Thyroid gland (tissue), 4 donors: ENCODE results near the gene CISH. TPM values are rescaled to one million over a fixed set of nuclear protein-coding genes. Genes with fewer than 3 reads are reported as not detected.

Source experiments
- DNase-seq, 2 donors: peaks; one replicate each; pipeline ENCODE4 v3.0.0-alpha.2; 2019
- H3K27ac ChIP-seq, 3 donors: fragments of 200-600 bp; sonication (generic); 1 replicate in 2 of 3; 2 replicates in 1 of 3; pipeline ENCODE4 v1.5.1; 2016 to 2019; ENCODE audit warnings: mild to moderate bottlenecking in 1 of 3, moderate library complexity in 1 of 3
- H3K27me3 ChIP-seq: fragments of 200-600 bp; sonication (generic); one replicate; pipeline ENCODE4 v1.5.1; 2019
- H3K36me3 ChIP-seq, 2 donors: fragments of 200-600 bp; sonication (generic); one replicate each; pipeline ENCODE4 v1.5.1; 2016 to 2019
- H3K4me1 ChIP-seq, 2 donors: fragments of 200-600 bp; sonication (generic); one replicate each; pipeline ENCODE4 v1.5.1; 2017 to 2019
- H3K4me3 ChIP-seq, 3 donors: fragments of 200-600 bp; sonication (generic); replicated peaks in 1 of 3; 1 replicate in 2 of 3; 2 replicates in 1 of 3; pipeline ENCODE4 v1.5.1; 2016; ENCODE audit warnings: mild to moderate bottlenecking in 1 of 3
- H3K9me3 ChIP-seq: fragments of 200-600 bp; sonication (generic); one replicate; pipeline ENCODE4 v1.5.1; 2017
- POLR2A ChIP-seq, 2 donors: fragments of 450-650 bp; IDR thresholded peaks; one replicate each; pipeline ENCODE4 v1.6.1; 2017; ENCODE audit warnings: antibody characterized with exemption in 2 of 2, mild to moderate bottlenecking in 2 of 2, moderate library complexity in 1 of 2
- WGBS, 2 donors: methylation state at CpG; one replicate each; pipeline ENCODE4 v1.1.5; 2017; 5-methylcytosine and 5-hydroxymethylcytosine counted together
- intact Hi-C: fragments of 100-400 bp; cut with DNase I; formaldehyde crosslinking; loops from one replicate; pipeline ENCODE4 v1.15.1; 2023
- total RNA-seq, 4 donors: library from RNA; depleted of rRNA; stranded (reverse); fragments of >200 nt; gene quantifications; one replicate each; pipeline ENCODE4 v1.2.3, GENCODE V29; 2016
- TF ChIP-seq, protein P1 (sequence below), 6 experiments: fragments of 200-600 bp in 3 of 6; fragments of 450-650 bp in 3 of 6; sonication (generic) in 3 of 6; IDR thresholded peaks; one replicate each; pipeline ENCODE4 v1.5.1; 2016 to 2019; ENCODE audit warnings: antibody characterized with exemption in 6 of 6, mild to moderate bottlenecking in 2 of 6, inconsistent platforms in 1 of 6, moderate library complexity in 1 of 6

CISH gene
- total RNA-seq, 4 donors from 2014 or later: 31.0 to 78.1 (median 48.0) TPM

DNA sequence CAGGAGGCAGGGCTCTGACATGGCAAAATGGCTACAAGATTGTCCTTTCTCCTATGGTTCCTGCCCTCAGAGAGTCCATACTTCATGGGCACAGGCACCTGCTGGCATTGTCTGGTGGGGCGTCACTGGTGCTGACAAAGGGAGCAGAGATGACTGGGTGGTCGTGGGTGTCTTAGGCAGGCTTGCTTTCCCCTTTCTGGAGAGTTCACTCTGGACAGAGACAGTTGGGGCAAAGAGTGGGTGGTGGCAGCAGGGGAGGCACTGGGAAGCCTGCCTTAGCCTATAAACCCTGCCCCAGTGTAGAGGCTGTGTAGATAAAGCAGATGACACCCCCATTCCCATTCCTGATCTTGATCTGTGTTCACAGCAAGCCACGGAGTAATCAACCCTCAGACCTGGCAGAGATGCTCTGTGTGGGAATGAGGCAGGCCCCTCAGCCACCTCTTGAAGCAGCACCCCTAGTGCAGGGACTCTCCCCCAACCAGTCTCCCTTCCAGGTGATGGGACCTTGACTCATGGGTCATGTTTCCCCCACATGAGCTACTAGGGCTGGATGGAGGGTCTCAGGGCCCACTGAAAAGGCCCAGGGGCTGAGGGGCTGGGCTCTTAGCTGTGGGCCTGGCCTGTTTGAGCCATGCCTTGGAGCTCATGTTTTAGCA, 42.5 kb upstream of the CISH start:
- 80 to 82% methylated on average over 2 to 3 of the region's 3 CpGs for WGBS, 2 donors
- Histone ChIP-seq H3K36me3 (no peaks in the 10 kb centered on the region), H3K27me3 (no peaks in the 10 kb centered on the region), H3K4me1 (peaks cover 21 to 38% of the 10 kb centered on the region in 2 donors), H3K27ac (no peak overlapping the region), H3K9me3 (no peaks in the 10 kb centered on the region), H3K4me3 (no peak overlapping the region)
- no peak for TF ChIP-seq POLR2A (IDR thresholded peaks at IDR 0.05)
- TF ChIP-seq, protein P1, sequence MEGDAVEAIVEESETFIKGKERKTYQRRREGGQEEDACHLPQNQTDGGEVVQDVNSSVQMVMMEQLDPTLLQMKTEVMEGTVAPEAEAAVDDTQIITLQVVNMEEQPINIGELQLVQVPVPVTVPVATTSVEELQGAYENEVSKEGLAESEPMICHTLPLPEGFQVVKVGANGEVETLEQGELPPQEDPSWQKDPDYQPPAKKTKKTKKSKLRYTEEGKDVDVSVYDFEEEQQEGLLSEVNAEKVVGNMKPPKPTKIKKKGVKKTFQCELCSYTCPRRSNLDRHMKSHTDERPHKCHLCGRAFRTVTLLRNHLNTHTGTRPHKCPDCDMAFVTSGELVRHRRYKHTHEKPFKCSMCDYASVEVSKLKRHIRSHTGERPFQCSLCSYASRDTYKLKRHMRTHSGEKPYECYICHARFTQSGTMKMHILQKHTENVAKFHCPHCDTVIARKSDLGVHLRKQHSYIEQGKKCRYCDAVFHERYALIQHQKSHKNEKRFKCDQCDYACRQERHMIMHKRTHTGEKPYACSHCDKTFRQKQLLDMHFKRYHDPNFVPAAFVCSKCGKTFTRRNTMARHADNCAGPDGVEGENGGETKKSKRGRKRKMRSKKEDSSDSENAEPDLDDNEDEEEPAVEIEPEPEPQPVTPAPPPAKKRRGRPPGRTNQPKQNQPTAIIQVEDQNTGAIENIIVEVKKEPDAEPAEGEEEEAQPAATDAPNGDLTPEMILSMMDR (IDR thresholded peaks at IDR 0.05): no peak
- intact Hi-C loops: no loop called here
- DNase-seq: no peak

GRCh38 chr3:50652709-50653108, 41.1 kb upstream of the CISH start:
- no peaks in the 10 kb centered on the region for H3K9me3 ChIP-seq
- peak overlapping the region in 1 of 3 donors; percentile 12 for H3K27ac ChIP-seq
- no peaks in the 10 kb centered on the region for H3K27me3 ChIP-seq
- TF ChIP-seq, protein P1 (IDR thresholded peaks at IDR 0.05): peak in 4 of 6 experiments; percentile 14 to 59 (median 41)
- TF ChIP-seq POLR2A (IDR thresholded peaks at IDR 0.05): no peak
- H3K4me1 ChIP-seq: peaks cover 18 to 34% of the 10 kb centered on the region in 2 donors
- H3K4me3 ChIP-seq: no peak overlapping the region
- WGBS, 2 donors: 91 to 94% methylated on average over 2 of the region's 2 CpGs
- intact Hi-C loops: no loop called here
- DNase-seq: peak; percentile 27 to 52
- H3K36me3 ChIP-seq: peaks cover 9% of the 10 kb centered on the region in 2 donors

DNA sequence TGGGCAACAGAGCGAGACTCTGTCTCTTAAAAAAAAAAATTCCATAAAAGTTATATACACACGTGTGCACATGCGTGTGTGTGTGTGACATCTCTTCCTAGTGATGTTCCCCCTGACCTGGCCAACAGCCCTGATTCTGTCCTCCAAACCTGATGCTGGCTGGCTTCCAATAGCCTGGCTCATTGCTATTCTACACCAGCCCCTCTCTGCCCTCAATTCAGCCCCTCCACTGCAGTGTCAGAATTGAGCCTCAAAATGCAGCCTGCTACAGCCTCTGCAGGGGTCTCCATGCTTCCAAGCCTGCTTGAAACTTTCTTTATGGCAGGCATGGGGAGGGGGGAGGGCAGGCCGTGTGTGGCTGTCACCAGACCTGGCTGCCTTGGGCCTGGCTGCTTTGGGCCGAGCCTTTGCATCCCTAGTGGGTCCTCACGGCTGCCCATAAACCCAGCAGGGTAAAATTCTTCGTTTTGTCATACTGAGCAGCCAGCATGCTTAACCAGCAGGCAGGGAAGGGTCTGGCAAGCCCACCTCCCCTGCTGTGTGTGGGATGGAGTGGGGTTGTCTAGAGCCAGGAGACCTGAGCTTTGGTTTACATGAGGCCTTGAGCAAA, 40.5 kb upstream of the CISH start:
- intact Hi-C loops: no loop called here
- Histone ChIP-seq H3K36me3 (peaks cover 14 to 16% of the 10 kb centered on the region in 2 donors), H3K27ac (peak overlapping the region in 2 of 3 donors; percentile 23 to 25), H3K4me3 (no peak overlapping the region), H3K4me1 (peaks cover 12 to 28% of the 10 kb centered on the region in 2 donors), H3K9me3 (no peaks in the 10 kb centered on the region), H3K27me3 (no peaks in the 10 kb centered on the region)
- 47 to 76% methylated on average over 3 to 7 of the region's 7 CpGs for WGBS, 2 donors
- no peak for TF ChIP-seq POLR2A (IDR thresholded peaks at IDR 0.05)
- TF ChIP-seq, protein P1 (IDR thresholded peaks at IDR 0.05): no peak
- peak; percentile 66 to 75 for DNase-seq

DNA sequence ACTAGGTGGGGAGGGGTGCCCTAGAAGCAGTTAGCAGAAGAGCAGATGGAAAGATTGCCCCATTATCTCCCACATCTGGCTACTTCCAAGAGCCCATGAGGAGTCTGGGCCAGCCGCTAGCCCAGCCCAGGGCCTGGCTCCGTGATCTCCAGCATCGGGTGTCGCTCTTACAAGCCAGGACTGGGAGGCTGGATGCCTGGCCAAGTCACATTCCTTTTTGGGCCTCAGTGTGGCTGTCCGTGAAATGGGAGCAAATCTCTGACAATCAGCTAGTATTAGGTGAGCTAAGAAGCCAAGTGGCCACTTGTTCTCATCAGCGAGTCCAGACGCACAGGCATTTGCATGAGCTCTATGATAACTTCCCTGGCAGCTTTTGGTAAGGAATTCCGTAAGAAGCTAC, 39.9 kb upstream of the CISH start:
- no peak for TF ChIP-seq POLR2A (IDR thresholded peaks at IDR 0.05)
- TF ChIP-seq, protein P1 (IDR thresholded peaks at IDR 0.05): no peak
- Histone ChIP-seq H3K36me3 (peaks cover 19 to 22% of the 10 kb centered on the region in 2 donors), H3K27me3 (no peaks in the 10 kb centered on the region), H3K4me3 (no peak overlapping the region), H3K27ac (no peak overlapping the region), H3K4me1 (peaks cover 12 to 27% of the 10 kb centered on the region in 2 donors), H3K9me3 (no peaks in the 10 kb centered on the region)
- 74 to 79% methylated on average over 7 of the region's 8 CpGs for WGBS, 2 donors
- no peak for DNase-seq
- intact Hi-C loops: no loop called here

GRCh38 chr3:50650018-50650417, 38.4 kb upstream of the CISH start:
- Histone ChIP-seq H3K4me3 (no peak overlapping the region), H3K9me3 (no peaks in the 10 kb centered on the region), H3K27ac (peak overlapping the region; percentile 52 to 70 (median 63)), H3K4me1 (peaks cover 12 to 27% of the 10 kb centered on the region in 2 donors), H3K27me3 (no peaks in the 10 kb centered on the region), H3K36me3 (peaks cover 25 to 30% of the 10 kb centered on the region in 2 donors)
- no peak for DNase-seq
- intact Hi-C loops: no loop called here
- no peak for TF ChIP-seq POLR2A (IDR thresholded peaks at IDR 0.05)
- TF ChIP-seq, protein P1 (IDR thresholded peaks at IDR 0.05): no peak
- 62 to 100% methylated on average over 1 of the region's 1 CpG for WGBS, 2 donors
